WTC11 (cell line): ENCODE data around the gene NATD1.

ENCODE experiments used
- ATF1 ChIP-seq: sonication (generic); formaldehyde crosslinking; IDR thresholded peaks from 2 replicates; pipeline ENCODE4 v1.8.1; 2023; ENCODE audit warnings: mild to moderate bottlenecking, moderate library complexity, missing genetic modification reagents
- CREB1 ChIP-seq: sonication (generic); formaldehyde crosslinking; IDR thresholded peaks from 2 replicates; pipeline ENCODE4 v1.8.0; 2023; ENCODE audit warnings: mild to moderate bottlenecking, missing genetic modification reagents
- FOXP1 ChIP-seq: sonication (generic); formaldehyde crosslinking; IDR thresholded peaks from 2 replicates; pipeline ENCODE4 v1.8.0; 2022; ENCODE audit warnings: missing genetic modification reagents, mild to moderate bottlenecking, moderate library complexity, borderline replicate concordance
- FOXP4 ChIP-seq: sonication (generic); formaldehyde crosslinking; IDR thresholded peaks from 2 replicates; pipeline ENCODE4 v1.8.0; 2022; ENCODE audit warnings: mild to moderate bottlenecking, missing genetic modification reagents
- HMGXB4 ChIP-seq: sonication (generic); formaldehyde crosslinking; IDR thresholded peaks from 2 replicates; pipeline ENCODE4 v1.8.1; 2023; ENCODE audit warnings: mild to moderate bottlenecking, moderate library complexity, missing genetic modification reagents
- NR1H2 ChIP-seq: sonication (generic); formaldehyde crosslinking; IDR thresholded peaks from 2 replicates; pipeline ENCODE4 v1.9.0; 2021; ENCODE audit warnings: mild to moderate bottlenecking, moderate library complexity, missing genetic modification reagents
- ZNF671 ChIP-seq: fragments of 250-450 bp; sonication (Bioruptor Pico); IDR thresholded peaks from 2 replicates; pipeline ENCODE4 v1.8.0; 2021; ENCODE audit warnings: mild to moderate bottlenecking
- TF ChIP-seq, protein P1 (sequence below): fragments of 200-600 bp; IDR thresholded peaks from 2 replicates; pipeline ENCODE4 v1.8.0; 2022; ENCODE audit warnings: antibody characterized with exemption

GRCh38 chr17:21214777-21215541 lies 38.3 kb downstream of the NATD1 start:
- no peak for TF ChIP-seq ATF1 (CRISPR knock-in tag)
- TF ChIP-seq FOXP1 (CRISPR knock-in tag): no peak
- TF ChIP-seq, protein P1, sequence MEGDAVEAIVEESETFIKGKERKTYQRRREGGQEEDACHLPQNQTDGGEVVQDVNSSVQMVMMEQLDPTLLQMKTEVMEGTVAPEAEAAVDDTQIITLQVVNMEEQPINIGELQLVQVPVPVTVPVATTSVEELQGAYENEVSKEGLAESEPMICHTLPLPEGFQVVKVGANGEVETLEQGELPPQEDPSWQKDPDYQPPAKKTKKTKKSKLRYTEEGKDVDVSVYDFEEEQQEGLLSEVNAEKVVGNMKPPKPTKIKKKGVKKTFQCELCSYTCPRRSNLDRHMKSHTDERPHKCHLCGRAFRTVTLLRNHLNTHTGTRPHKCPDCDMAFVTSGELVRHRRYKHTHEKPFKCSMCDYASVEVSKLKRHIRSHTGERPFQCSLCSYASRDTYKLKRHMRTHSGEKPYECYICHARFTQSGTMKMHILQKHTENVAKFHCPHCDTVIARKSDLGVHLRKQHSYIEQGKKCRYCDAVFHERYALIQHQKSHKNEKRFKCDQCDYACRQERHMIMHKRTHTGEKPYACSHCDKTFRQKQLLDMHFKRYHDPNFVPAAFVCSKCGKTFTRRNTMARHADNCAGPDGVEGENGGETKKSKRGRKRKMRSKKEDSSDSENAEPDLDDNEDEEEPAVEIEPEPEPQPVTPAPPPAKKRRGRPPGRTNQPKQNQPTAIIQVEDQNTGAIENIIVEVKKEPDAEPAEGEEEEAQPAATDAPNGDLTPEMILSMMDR: no peak
- TF ChIP-seq CREB1: no peak
- TF ChIP-seq FOXP4 (CRISPR knock-in tag): no peak
- no peak for TF ChIP-seq ZNF671 (CRISPR knock-in tag)
- TF ChIP-seq NR1H2 (CRISPR knock-in tag): no peak
- no peak for TF ChIP-seq HMGXB4 (CRISPR knock-in tag)
